ENCODE results near the gene ZIC5.

ZIC5 gene

DNA sequence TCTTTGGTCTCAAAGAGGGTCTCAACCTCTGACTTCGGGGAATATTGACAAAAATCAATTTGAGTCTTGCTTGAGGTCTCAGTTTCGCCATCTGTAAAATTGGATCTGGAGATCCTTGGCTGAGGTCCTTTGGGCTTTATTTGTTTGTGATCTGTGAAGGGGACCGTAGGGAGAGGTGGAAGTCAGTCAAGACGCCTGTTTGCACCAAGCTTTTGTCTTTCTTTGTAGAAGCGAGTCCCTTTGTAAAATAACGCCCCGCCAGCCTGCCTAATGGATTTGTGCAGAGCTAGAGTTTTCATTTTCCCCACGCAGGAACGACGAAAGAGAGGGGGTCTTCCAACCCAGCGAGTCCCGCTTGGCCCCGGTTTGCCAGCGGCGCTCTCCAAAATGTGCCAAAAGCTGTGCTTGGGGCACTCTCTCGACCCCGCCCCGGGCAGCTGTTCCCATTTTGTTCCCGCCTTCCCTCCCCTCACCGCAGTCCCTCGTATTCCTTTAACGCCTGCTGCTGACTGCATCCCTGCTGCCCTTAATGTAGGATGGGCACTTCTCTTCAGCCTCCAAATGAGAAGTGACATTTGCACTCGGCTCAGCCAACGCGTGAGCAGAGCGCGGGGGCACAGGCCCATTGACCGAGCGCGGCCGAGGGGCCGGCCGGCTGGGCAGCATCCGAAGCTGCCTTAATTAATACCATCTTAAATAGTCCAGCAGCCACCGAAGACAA lies 13.0 kb downstream of the ZIC5 start:
- H3K23ac ChIP-seq (ENCODE audit: low read length in 2 of 2), result no peak overlapping the region
- H3K18ac ChIP-seq (ENCODE audit: low read depth in 1 of 2, low read length in 2 of 2), result no peak overlapping the region
- H2AK5ac ChIP-seq (ENCODE audit: low read length, severe bottlenecking), result no peak overlapping the region
- no peak overlapping the region for H3K4me3 ChIP-seq (ENCODE audit: insufficient read depth in 1 of 2, low read depth in 1 of 2, low read length in 2 of 2)
- H4K8ac ChIP-seq (ENCODE audit: low read length), result no peak overlapping the region
- peaks cover 34% of the 10 kb centered on the region for H3K4me1 ChIP-seq (ENCODE audit: control insufficient read depth, insufficient read depth, low read depth, low read length)
- H3K27me3 ChIP-seq (ENCODE audit: control insufficient read depth in 1 of 2, insufficient read depth in 1 of 2, low read length in 2 of 2), result peaks cover 38 to 98% of the 10 kb centered on the region in 2 experiments
- no peaks in the 10 kb centered on the region for H3K9me3 ChIP-seq (ENCODE audit: control insufficient read depth, low read length)
- no peak overlapping the region for H3K14ac ChIP-seq (ENCODE audit: low read length in 2 of 2)
- no peak overlapping the region for H3K27ac ChIP-seq (ENCODE audit: low read length, poor library complexity, severe bottlenecking)
- H3K9ac ChIP-seq (ENCODE audit: low read length), result no peak overlapping the region
- 2% methylated on average over 35 of the region's 35 CpGs for WGBS
- H2BK5ac ChIP-seq (ENCODE audit: low read depth, low read length, poor library complexity, severe bottlenecking), result no peak overlapping the region
- no peak overlapping the region for H2BK120ac ChIP-seq (ENCODE audit: low read depth, low read length)
- no peak overlapping the region for H2BK12ac ChIP-seq (ENCODE audit: low read length in 2 of 2)
- H3K36me3 ChIP-seq (ENCODE audit: control insufficient read depth in 1 of 2, insufficient read depth in 2 of 2, low read depth in 1 of 2, low read length in 2 of 2), result no peaks in the 10 kb centered on the region
- no peaks in the 10 kb centered on the region for H3K79me1 ChIP-seq (replicated peaks; ENCODE audit: low read length, poor library complexity, severe bottlenecking)
- DNase-seq, result no peak
- no peak overlapping the region for H4K91ac ChIP-seq (ENCODE audit: low read length)
- no peak overlapping the region for H2AFZ ChIP-seq (ENCODE audit: low read depth, low read length)
- H3K4ac ChIP-seq (ENCODE audit: low read depth in 1 of 2, low read length in 2 of 2), result no peak overlapping the region
- H3K4me2 ChIP-seq (ENCODE audit: low read length, poor library complexity, severe bottlenecking), result no peak overlapping the region
- H2BK15ac ChIP-seq (ENCODE audit: low read depth, poor library complexity, severe bottlenecking), result no peak overlapping the region

DNA sequence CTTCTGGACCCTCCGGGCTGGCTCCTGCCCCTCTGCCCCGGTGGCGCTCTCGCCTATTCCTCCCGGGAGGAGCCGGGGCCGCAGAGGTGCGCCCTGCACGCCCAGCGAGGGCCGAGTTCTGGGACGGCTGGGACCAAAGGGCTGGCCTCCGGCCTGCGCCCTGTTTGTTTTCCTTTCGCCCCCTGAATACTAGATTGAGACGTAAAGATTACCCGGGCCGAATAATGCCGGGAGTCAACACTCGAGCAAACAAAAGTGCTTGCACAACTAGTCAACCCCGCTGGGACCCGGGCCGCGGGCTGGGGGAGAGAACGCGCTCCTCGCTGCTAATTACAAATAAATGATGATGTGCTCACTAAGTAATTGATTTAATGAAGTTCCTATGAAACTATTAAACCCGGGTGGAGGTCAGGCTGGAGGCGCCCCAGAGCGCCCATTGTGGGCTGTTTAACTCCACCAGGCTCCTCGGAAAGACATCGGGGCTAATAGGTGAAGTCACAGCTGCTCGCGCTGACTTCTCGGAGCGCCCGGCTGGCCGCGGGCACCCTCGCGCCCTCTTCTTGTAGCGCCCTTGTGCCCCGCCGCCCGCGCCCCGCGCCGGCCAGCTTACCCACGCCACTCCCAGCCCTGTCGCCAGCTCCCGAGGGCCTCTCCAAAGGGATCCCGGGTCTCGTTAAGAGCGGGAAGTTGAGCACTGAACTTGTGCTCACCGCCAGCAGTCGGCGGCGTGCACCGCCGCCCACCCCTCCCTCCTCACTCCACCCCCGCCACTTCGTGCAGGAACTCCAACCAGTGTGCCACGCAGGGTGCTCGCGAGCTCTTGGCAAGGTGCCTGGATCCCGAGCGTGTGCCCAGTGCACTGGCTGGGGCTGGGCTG lies 14.9 kb downstream of the ZIC5 start:
- H3K14ac ChIP-seq (ENCODE audit: low read length in 2 of 2), result no peak overlapping the region
- no peak overlapping the region for H2BK12ac ChIP-seq (ENCODE audit: low read length in 2 of 2)
- peaks cover 38 to 97% of the 10 kb centered on the region in 2 experiments for H3K27me3 ChIP-seq (ENCODE audit: control insufficient read depth in 1 of 2, insufficient read depth in 1 of 2, low read length in 2 of 2)
- H2BK120ac ChIP-seq (ENCODE audit: low read depth, low read length), result no peak overlapping the region
- no peak overlapping the region for H4K91ac ChIP-seq (ENCODE audit: low read length)
- peak overlapping the region; percentile 20 for H3K9ac ChIP-seq (ENCODE audit: low read length)
- H2BK5ac ChIP-seq (ENCODE audit: low read depth, low read length, poor library complexity, severe bottlenecking), result no peak overlapping the region
- no peaks in the 10 kb centered on the region for H3K36me3 ChIP-seq (ENCODE audit: control insufficient read depth in 1 of 2, insufficient read depth in 2 of 2, low read depth in 1 of 2, low read length in 2 of 2)
- no peak overlapping the region for H2BK15ac ChIP-seq (ENCODE audit: low read depth, poor library complexity, severe bottlenecking)
- 3% methylated on average over 64 of the region's 68 CpGs for WGBS
- no peak overlapping the region for H4K8ac ChIP-seq (ENCODE audit: low read length)
- no peaks in the 10 kb centered on the region for H3K79me1 ChIP-seq (replicated peaks; ENCODE audit: low read length, poor library complexity, severe bottlenecking)
- no peak for DNase-seq
- H3K4ac ChIP-seq (ENCODE audit: low read depth in 1 of 2, low read length in 2 of 2), result no peak overlapping the region
- H3K23ac ChIP-seq (ENCODE audit: low read length in 2 of 2), result peak overlapping the region in 1 of 2 experiments; percentile 28
- peaks cover 34% of the 10 kb centered on the region for H3K4me1 ChIP-seq (ENCODE audit: control insufficient read depth, insufficient read depth, low read depth, low read length)
- no peak overlapping the region for H3K18ac ChIP-seq (ENCODE audit: low read depth in 1 of 2, low read length in 2 of 2)
- no peak overlapping the region for H2AFZ ChIP-seq (ENCODE audit: low read depth, low read length)
- no peak overlapping the region for H3K27ac ChIP-seq (ENCODE audit: low read length, poor library complexity, severe bottlenecking)
- peak overlapping the region; percentile 48 to 71 for H3K4me3 ChIP-seq (ENCODE audit: insufficient read depth in 1 of 2, low read depth in 1 of 2, low read length in 2 of 2)
- peak overlapping the region; percentile 55 for H3K4me2 ChIP-seq (ENCODE audit: low read length, poor library complexity, severe bottlenecking)
- H3K9me3 ChIP-seq (ENCODE audit: control insufficient read depth, low read length), result no peaks in the 10 kb centered on the region
- H2AK5ac ChIP-seq (ENCODE audit: low read length, severe bottlenecking), result no peak overlapping the region

DNA sequence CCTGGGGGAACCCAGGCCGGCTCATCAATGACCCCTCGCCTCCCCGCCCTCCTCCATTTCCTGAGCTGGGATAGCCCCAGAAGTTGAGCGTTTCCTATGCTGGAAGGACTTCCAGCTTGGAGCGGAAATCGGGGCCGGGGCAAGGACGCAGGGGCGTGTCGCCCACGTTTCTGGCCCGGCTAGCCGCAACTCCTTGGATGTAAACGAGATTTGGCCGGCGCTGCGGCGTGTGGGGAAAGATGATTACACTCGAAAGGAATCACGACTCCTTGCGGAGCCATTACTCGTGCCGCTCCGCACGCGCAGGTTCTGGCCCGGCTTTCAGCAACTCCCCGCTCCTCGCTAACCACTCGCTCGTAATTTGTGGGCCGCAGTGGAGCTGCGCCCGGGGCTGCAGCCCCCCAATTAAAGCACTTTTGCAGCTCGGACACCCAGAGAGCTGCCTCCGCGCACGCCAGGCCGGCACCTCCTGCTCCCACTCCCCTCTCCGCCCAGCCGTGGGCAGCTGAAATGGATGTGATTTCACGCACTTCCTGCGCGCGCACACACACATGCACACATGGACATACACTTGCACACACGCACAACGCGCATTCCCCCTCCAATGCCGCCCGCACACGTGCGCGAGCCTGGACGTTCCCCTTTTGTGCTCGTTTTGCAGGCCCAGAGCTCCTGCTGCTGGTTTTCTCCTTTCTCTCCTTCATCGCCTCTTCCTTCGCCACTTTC lies 15.7 kb downstream of the ZIC5 start:
- H2BK120ac ChIP-seq (ENCODE audit: low read depth, low read length), result no peak overlapping the region

More for the DNA sequence above, 15.7 kb downstream of the ZIC5 start:
- Histone ChIP-seq H3K18ac (ENCODE audit: low read depth in 1 of 2, low read length in 2 of 2) (peak overlapping the region in 1 of 2 experiments; percentile 38), H3K27ac (ENCODE audit: low read length, poor library complexity, severe bottlenecking) (no peak overlapping the region), H3K9ac (ENCODE audit: low read length) (peak overlapping the region; percentile 20), H2BK15ac (ENCODE audit: low read depth, poor library complexity, severe bottlenecking) (no peak overlapping the region), H3K79me1 (replicated peaks; ENCODE audit: low read length, poor library complexity, severe bottlenecking) (no peaks in the 10 kb centered on the region), H3K23ac (ENCODE audit: low read length in 2 of 2) (no peak overlapping the region), H3K9me3 (ENCODE audit: control insufficient read depth, low read length) (no peaks in the 10 kb centered on the region), H3K27me3 (ENCODE audit: control insufficient read depth in 1 of 2, insufficient read depth in 1 of 2, low read length in 2 of 2) (peaks cover 38 to 97% of the 10 kb centered on the region in 2 experiments), H3K4ac (ENCODE audit: low read depth in 1 of 2, low read length in 2 of 2) (no peak overlapping the region), H2AK5ac (ENCODE audit: low read length, severe bottlenecking) (no peak overlapping the region), H2BK12ac (ENCODE audit: low read length in 2 of 2) (no peak overlapping the region), H3K14ac (ENCODE audit: low read length in 2 of 2) (peak overlapping the region in 1 of 2 experiments; percentile 37), H3K4me3 (ENCODE audit: insufficient read depth in 1 of 2, low read depth in 1 of 2, low read length in 2 of 2) (peak overlapping the region; percentile 41 to 71), H2AFZ (ENCODE audit: low read depth, low read length) (no peak overlapping the region), H2BK5ac (ENCODE audit: low read depth, low read length, poor library complexity, severe bottlenecking) (no peak overlapping the region), H3K4me2 (ENCODE audit: low read length, poor library complexity, severe bottlenecking) (peak overlapping the region; percentile 55), H3K36me3 (ENCODE audit: control insufficient read depth in 1 of 2, insufficient read depth in 2 of 2, low read depth in 1 of 2, low read length in 2 of 2) (no peaks in the 10 kb centered on the region), H3K4me1 (ENCODE audit: control insufficient read depth, insufficient read depth, low read depth, low read length) (peaks cover 32% of the 10 kb centered on the region), H4K8ac (ENCODE audit: low read length) (no peak overlapping the region), H4K91ac (ENCODE audit: low read length) (no peak overlapping the region)
- WGBS, result 3% methylated on average over 56 of the region's 57 CpGs
- DNase-seq, result no peak

Measured in mesenchymal stem cell (in vitro differentiated cells and primary cell).